Cardiac septum (tissue), 1 donor: ENCODE results near the gene SLC44A2. TPM values are rescaled to one million over a fixed set of nuclear protein-coding genes. Genes with fewer than 3 reads are reported as not detected.

Source experiments
- DNase-seq: peaks from one replicate; pipeline ENCODE4 v3.0.0-alpha.2; 2020; ENCODE audit warnings: low spot score
- intact Hi-C: fragments of 100-400 bp; cut with DNase I; formaldehyde crosslinking; loops from one replicate; pipeline ENCODE4 v1.14.0; 2022
- total RNA-seq: library from RNA; stranded (reverse); fragmentation: NEBNext Ultra II Directional; extraction: Animal tissue kit (Norgen Biotek cat#: 25700); gene quantifications from one replicate; pipeline ENCODE4 v1.2.1, GENCODE V29; 2021
- donor health status: DM: no; HTN: no; CAD: no.

SLC44A2 gene
- total RNA-seq, 1 donor from 2014 or later = 114 TPM

GRCh38 chr19:10691883-10692282 lies 66.5 kb downstream of the SLC44A2 start:
- DNase-seq = no peak

GRCh38 chr19:10692673-10693264 lies 67.4 kb downstream of the SLC44A2 start:
- no peak for DNase-seq
- intact Hi-C loops = no loop called here

More at GRCh38 chr19:10691883-10692282, 66.5 kb downstream of the SLC44A2 start:
- intact Hi-C loops = no loop called here

Other genes starting within 250 kb of the SLC44A2 start
- 66.2 TPM for gene TYK2, start 245.0 kb upstream of the SLC44A2 start, total RNA-seq
- 140 TPM for gene CDC37, start 222.0 kb upstream of the SLC44A2 start, total RNA-seq
- gene PDE4A, start 205.0 kb upstream of the SLC44A2 start, total RNA-seq = 8.2 TPM
- 66.7 TPM for gene KEAP1, start 122.2 kb upstream of the SLC44A2 start, total RNA-seq
- gene S1PR5, start 108.1 kb upstream of the SLC44A2 start, total RNA-seq = 0.75 TPM
- 47.6 TPM for gene ATG4D, start 81.6 kb upstream of the SLC44A2 start, total RNA-seq
- gene KRI1, start 59.5 kb upstream of the SLC44A2 start, total RNA-seq = 10.8 TPM
- gene CDKN2D, start 56.6 kb upstream of the SLC44A2 start, total RNA-seq = 14.9 TPM
- gene AP1M2, start 38.2 kb upstream of the SLC44A2 start, total RNA-seq = not detected
- 115 TPM for gene ILF3, start 28.8 kb downstream of the SLC44A2 start, total RNA-seq
- gene QTRT1, start 75.9 kb downstream of the SLC44A2 start, total RNA-seq = 24.9 TPM
- gene DNM2, start 92.5 kb downstream of the SLC44A2 start, total RNA-seq = 138 TPM
- gene TMED1, start 210.7 kb downstream of the SLC44A2 start, total RNA-seq = 25.6 TPM
- gene C19orf38, start 222.9 kb downstream of the SLC44A2 start, total RNA-seq = 0.32 TPM
- 28.1 TPM for gene CARM1, start 246.0 kb downstream of the SLC44A2 start, total RNA-seq